Activated gamma-delta T cell (primary cell): ENCODE results near the gene ANKRD11.
"Not testable (repeated sequence)": the region's sequence is repeated elsewhere in the genome, so short reads cannot be mapped to it uniquely, and the experiment has no call there.

Experiments
- DNase-seq: peaks from one replicate; lab custom pipeline; 2025; lab: John Stamatoyannopoulos, UW

Gene ANKRD11

GRCh38 chr16:89328412-89329400, 161.7 kb downstream of the ANKRD11 start:
- DNase-seq = not testable (repeated sequence)

GRCh38 chr16:89326721-89327120, 163.6 kb downstream of the ANKRD11 start:
- DNase-seq = no peak

GRCh38 chr16:89325861-89326471, 164.4 kb downstream of the ANKRD11 start:
- DNase-seq = no peak

- no peak for DNase-seq
Observed at GRCh38 chr16:89324056-89325010, 166.0 kb downstream of the ANKRD11 start.

- no peak for DNase-seq
Observed at GRCh38 chr16:89323120-89323960, 167.0 kb downstream of the ANKRD11 start.

- no peak for DNase-seq
Observed at GRCh38 chr16:89322321-89323119, 167.8 kb downstream of the ANKRD11 start.

GRCh38 chr16:89320782-89321501, 169.4 kb downstream of the ANKRD11 start:
- DNase-seq = no peak

- DNase-seq = no peak
Observed at GRCh38 chr16:89319886-89320781, 170.2 kb downstream of the ANKRD11 start.

GRCh38 chr16:89319631-89319885, 170.8 kb downstream of the ANKRD11 start:
- DNase-seq = no peak

GRCh38 chr16:89318871-89319630, 171.3 kb downstream of the ANKRD11 start:
- no peak for DNase-seq

- DNase-seq = no peak
Observed at GRCh38 chr16:89318430-89318758, 172.0 kb downstream of the ANKRD11 start.

- no peak for DNase-seq
Observed at GRCh38 chr16:89317729-89318429, 172.5 kb downstream of the ANKRD11 start.

GRCh38 chr16:89317101-89317671, 173.2 kb downstream of the ANKRD11 start:
- DNase-seq = no peak

GRCh38 chr16:89316701-89317100, 173.7 kb downstream of the ANKRD11 start:
- DNase-seq = no peak

- DNase-seq = no peak
Observed at GRCh38 chr16:89315791-89316581, 174.4 kb downstream of the ANKRD11 start.

- no peak for DNase-seq
Observed at GRCh38 chr16:89315271-89315670, 175.1 kb downstream of the ANKRD11 start.
